ENCODE results near the gene CCDC88C.

CCDC88C gene

GRCh38 chr14:91364524-91365270 lies 52.9 kb downstream of the CCDC88C start:
- no peak overlapping the region; the same call in 1 of the 2 replicates for H3K4me3 ChIP-seq (ENCODE audit: low read depth, low read length)
- no peak for TF ChIP-seq CTCF (IDR thresholded peaks at IDR 0.05; ENCODE audit: low read depth, low read length, missing control alignments)
- DNase-seq (ENCODE audit: low read depth) = no peak

GRCh38 chr14:91363776-91364523 lies 53.7 kb downstream of the CCDC88C start:
- peak overlapping the region; percentile 17; the same call in 1 of the 2 replicates for H3K4me3 ChIP-seq (ENCODE audit: low read depth, low read length)
- no peak for TF ChIP-seq CTCF (IDR thresholded peaks at IDR 0.05; ENCODE audit: low read depth, low read length, missing control alignments)

GRCh38 chr14:91361233-91361811 lies 56.3 kb downstream of the CCDC88C start:
- TF ChIP-seq CTCF (IDR thresholded peaks at IDR 0.05; ENCODE audit: low read depth, low read length, missing control alignments) = no peak
- DNase-seq (ENCODE audit: low read depth) = no peak
- H3K4me3 ChIP-seq (ENCODE audit: low read depth, low read length) = no peak overlapping the region

More at GRCh38 chr14:91363776-91364523, 53.7 kb downstream of the CCDC88C start:
- peak; percentile 76 for DNase-seq (ENCODE audit: low read depth)

DNA sequence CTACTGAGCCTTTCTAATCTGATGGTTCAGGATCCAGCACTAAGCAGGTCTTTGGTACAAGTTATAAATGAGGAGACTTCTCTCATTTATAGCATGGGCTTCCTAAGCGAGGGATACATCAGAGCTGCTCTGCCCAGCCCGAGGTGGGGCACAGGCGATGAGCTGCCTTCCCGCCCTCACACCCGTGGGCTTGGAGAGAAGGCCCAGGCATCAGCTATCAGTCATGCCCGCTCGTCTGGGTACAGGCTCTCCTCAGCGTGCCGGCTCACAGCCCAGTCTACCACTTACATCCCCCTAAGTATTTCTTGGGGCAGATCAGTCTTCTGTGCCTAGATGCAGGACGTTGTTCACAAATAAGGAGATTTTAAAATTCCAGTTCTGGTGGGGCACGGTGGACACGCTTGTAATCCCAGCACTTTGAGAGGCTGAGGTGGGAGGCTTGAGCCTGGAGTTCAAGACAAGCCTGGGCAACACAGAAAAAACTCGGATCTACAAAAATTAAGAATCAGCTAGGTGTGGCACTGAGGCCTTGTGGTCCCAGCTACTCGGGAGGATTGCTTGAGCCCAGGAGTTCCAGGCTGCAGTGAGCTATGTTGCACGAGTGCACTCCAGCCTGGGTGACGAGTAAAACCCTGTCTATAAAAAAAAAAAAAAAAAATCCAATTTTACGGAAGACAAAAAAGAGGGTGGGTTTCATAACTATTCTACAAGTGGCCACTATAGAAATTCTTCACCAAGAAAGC lies 57.0 kb downstream of the CCDC88C start:
- no peak for TF ChIP-seq CTCF (IDR thresholded peaks at IDR 0.05; ENCODE audit: low read depth, low read length, missing control alignments)
- no peak for DNase-seq (ENCODE audit: low read depth)
- no peak overlapping the region for H3K4me3 ChIP-seq (ENCODE audit: low read depth, low read length)

DNA sequence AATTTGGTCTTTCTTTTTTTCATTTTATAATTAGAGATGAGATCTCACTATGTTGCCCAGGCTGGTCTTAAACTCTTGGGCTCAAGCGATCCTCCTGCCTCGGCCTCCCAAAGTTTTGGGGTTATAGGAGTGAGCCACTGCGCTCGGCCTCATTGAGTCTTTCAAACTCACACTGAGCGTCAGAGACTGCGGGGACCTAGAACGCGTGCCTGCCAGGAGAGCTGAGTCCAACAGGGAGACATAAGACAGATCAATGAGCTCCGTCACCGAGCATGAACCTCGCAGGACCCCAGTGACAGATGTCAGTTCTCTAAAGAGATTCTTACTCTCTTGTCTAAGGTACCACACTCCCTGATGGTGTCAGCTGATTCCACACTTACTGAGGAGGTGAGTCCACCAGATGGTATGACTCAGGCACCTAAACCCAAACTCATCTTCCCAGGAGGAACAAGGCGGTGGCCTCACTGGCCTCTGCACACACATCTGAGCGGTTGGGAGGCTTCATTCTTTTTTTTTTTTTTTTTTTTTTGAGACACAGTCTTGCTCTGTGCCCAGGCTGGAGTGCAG lies 58.9 kb downstream of the CCDC88C start:
- no peak overlapping the region for H3K4me3 ChIP-seq (ENCODE audit: low read depth, low read length)
- DNase-seq (ENCODE audit: low read depth) = no peak
- no peak for TF ChIP-seq CTCF (IDR thresholded peaks at IDR 0.05; ENCODE audit: low read depth, low read length, missing control alignments)

- TF ChIP-seq CTCF (IDR thresholded peaks at IDR 0.05; ENCODE audit: low read depth, low read length, missing control alignments) = peak; percentile 24
- no peak for DNase-seq (ENCODE audit: low read depth)
- H3K4me3 ChIP-seq (ENCODE audit: low read depth, low read length) = no peak overlapping the region
These were observed 59.6 kb downstream of the CCDC88C start for GRCh38 chr14:91358025-91358319.
